Left forelimb (tissue), 1 donor: ENCODE data around the gene CTDP1.
"Not testable (repeated sequence)": the region's sequence is repeated elsewhere in the genome, so short reads cannot be mapped to it uniquely, and the experiment has no call there.

ENCODE experiments used
- DNase-seq: peaks from one replicate; pipeline ENCODE4 v3.0.0-alpha.2; 2018; ENCODE audit warnings: low spot score

CTDP1 gene

GRCh38 chr18:79744625-79745024 lies 65.0 kb downstream of the CTDP1 start:
- DNase-seq = no peak

- DNase-seq = no peak
Observed at GRCh38 chr18:79746730-79747129, 67.1 kb downstream of the CTDP1 start.

DNA sequence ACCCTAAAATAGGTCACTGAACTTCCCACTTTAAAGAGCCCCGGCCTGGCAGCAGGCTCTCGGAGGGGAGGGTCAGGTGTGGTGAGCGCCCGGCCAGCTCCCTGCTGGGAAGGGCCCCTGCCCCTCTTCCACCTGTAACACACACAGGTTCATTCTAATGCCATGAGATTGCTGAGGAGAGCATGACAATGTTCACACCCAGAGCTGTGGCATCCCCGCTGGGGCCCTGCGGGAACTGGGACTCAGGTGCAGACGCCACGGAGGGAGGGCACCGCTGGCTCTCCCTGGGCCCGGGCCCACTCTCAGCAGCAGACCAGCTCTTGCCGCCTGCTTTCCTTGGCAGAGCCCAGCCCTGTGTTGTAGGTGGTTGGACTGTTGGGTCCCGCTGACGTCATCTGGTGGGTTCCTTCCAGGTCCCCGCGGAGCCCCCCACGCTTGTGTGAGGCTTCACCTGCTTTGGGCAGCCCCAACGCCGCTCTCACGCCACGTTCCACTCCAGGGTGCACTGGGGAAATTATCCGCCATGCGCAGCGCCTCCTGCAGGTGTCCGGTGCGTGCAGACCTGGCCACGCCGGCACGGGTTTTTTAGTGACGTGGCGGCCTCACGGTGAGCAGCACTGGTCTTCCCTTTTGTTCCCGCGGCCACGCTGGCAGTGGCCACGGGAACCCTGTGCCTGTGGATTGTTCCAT lies 67.7 kb downstream of the CTDP1 start:
- no peak for DNase-seq

DNA sequence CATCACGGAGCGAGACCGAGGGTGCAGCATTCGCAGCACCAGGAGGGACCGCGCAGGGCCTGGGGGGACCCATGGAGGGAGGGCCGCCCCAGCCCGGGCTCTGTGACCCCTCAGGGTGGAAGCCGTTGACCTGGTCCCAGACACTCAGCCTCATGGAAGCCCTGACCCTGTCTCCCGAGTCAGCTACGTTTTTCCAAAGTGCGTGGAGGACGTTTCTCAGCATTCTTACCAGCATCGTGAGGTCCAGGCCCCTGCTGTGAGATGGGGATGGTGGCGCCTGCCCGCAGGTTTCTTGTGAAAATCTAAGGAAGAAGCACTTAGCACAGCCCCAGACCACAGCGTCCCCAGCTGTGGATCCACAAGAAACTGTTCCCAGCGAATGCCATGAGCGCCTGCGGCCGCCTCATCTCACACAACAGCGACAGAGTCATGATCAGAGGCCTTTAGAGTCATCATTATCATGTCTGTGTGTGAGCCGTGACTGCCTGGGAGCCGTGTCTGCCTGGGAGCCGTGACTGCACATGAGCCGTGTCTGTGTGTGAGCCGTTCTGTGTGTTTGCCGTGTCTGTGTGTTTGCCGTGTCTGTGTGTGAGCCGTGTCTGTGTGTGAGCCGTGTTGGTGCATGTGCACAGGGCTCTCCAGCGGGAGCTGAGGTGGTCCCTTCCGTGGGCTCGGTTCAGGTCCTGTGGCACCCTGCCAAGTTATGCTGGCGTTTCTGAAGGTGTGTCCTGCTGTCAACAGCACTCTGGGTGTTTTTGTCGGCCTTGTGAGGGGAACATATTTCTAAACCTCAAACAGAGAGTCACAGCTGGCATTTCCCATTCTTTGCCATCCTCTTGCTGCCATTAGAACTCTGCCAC lies 68.9 kb downstream of the CTDP1 start:
- DNase-seq = peak; percentile 41

DNA sequence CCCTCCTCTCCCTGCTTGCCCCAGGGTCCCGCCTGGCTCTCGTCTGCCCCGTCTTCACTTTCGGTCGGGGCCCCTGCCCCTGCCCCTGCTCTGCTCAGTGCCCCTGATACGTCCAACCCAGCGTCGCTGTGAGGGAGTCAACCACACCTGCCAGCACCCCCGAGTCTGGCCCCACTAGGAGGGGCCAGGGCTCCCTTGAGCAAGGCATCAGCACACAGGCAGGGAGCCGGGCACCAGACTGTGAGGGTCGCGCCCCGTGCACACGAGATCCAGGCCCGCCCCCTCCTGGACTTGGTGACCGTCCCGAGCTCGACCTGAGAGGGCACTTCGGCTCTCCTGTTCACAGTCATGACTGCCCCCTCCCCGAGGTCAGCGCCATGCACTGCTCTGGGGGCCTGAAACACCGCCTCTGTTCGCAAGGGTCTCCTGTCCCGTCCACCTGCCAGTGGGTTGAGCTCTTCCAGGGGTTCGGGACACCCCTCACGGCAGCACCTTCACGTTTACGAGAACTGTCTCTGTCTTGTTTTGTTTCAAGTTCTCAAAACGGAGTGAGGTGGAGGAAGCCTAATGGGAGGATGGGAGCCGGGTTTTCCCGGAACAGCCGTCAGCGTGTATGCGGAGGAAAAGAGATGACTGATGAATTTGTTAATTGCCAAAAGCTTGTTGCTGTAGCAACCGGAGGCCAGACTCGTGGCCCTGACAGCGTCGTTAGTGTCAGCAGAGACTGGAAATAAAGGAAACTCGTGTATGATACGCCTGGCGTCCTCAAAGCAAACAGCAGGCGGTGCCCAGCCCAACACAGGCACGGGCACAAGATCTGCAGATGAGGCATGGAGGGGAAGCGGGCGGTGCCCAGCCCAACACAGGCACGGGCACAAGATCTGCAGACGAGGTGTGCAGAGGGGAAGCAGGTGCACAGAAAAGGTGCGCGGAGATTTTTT lies 69.9 kb downstream of the CTDP1 start:
- DNase-seq = peak; percentile 60

GRCh38 chr18:79750980-79751571 lies 71.5 kb downstream of the CTDP1 start:
- DNase-seq = peak; percentile 48

DNA sequence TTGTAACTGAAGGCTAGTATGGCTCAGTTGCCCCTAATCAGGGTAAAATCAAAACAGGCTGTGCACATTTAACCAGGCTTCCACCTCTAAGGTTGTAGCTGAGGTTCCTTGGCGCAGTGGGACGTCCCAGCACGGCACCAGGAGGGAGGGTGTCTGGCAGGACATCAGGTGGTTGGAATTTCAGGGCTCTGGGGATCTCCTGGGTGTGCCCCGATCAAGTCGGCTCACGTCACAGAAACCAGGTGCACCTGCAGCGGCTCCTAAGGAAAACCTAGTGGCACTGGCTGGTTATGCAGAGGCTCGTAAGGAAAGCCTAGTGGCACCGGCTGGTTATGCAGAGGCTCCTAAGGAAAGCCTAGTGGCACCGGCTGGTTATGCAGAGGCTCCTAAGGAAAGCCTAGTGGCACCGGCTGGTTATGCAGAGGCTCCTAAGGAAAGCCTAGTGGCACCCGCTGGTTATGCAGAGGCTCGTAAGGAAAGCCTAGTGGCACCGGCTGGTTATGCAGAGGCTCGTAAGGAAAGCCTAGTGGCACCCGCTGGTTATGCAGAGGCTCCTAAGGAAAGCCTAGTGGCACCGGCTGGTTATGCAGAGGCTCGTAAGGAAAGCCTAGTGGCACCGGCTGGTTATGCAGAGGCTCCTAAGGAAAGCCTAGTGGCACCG lies 72.4 kb downstream of the CTDP1 start:
- not testable (repeated sequence) for DNase-seq

GRCh38 chr18:79752946-79753345 lies 73.3 kb downstream of the CTDP1 start:
- DNase-seq = not testable (repeated sequence)

- no peak for DNase-seq
Observed at GRCh38 chr18:79753391-79753851, 73.8 kb downstream of the CTDP1 start.

- no peak for DNase-seq
Observed at GRCh38 chr18:79754022-79754761, 74.6 kb downstream of the CTDP1 start.

- no peak for DNase-seq
Observed at GRCh38 chr18:79754831-79755351, 75.3 kb downstream of the CTDP1 start.

DNA sequence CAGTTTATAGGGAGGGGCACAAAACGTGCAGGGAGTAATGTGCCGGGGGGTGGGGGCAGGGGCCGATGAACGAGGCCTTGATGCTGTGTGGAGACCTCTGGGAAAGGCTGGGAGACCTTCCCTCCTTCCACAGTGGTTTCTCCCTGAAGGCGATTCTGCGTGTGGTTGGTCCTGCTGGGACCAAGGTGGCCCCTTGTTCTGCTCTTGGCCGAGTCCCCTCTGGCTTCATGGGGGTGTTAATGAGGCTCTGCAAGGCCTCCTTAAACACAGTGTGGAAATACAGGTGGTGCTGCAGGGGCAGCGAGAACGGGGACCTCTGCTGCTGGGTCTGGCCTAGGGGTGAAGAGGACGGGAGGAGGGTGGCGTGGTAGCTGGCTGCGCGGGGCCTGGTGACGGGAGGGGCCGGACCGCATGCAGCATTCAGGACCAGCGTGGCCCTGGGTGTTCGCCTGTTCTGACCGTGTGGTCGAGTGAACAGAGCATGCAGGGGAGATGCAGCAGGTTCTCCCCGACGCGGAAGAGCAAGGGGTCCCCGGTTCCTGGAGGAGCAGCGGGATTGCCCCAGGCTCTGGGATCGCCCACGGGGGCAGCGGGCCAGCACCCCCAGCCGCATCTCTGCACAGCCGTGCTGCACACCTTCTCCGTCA lies 76.0 kb downstream of the CTDP1 start:
- no peak for DNase-seq

DNA sequence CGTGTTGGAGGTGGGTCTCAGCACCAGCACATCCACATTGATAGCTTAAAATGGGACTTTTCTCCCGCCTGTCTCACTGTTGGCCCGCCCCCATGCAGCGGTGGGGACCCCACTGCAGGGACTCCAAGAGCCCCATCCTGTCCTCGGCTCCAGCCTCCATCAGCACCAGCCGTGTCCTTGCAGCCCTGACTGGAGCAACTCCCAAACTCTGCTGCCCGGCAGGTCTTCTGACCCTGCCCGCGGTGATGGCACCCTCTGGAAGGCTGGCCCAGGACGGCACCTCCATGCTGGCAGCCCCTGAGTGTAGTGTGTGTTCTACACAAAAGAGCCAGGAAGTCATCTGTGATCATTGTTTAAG lies 76.5 kb downstream of the CTDP1 start:
- DNase-seq = no peak

GRCh38 chr18:79756826-79757225 lies 77.2 kb downstream of the CTDP1 start:
- DNase-seq = no peak

DNA sequence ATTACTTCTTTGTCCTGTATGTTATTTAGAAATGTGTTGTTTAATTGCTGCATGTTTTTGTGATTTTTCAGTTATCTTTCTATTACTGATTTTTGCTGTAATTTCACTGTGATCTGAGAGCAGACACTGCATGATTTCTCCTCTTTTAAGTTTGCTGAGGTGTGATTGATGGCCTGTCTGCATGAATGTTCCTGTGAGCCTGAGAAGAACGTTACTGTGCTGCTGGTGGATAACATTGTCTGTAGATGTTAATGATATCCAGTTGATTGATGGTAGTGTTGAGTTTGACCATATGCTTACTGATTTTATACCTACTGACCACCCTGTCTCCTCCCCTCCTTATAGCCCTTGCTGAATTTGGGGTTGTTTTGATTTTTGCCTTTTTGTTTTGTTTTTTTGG lies 80.7 kb downstream of the CTDP1 start:
- no peak for DNase-seq

GRCh38 chr18:79760881-79761280 lies 81.3 kb downstream of the CTDP1 start:
- no peak for DNase-seq

DNA sequence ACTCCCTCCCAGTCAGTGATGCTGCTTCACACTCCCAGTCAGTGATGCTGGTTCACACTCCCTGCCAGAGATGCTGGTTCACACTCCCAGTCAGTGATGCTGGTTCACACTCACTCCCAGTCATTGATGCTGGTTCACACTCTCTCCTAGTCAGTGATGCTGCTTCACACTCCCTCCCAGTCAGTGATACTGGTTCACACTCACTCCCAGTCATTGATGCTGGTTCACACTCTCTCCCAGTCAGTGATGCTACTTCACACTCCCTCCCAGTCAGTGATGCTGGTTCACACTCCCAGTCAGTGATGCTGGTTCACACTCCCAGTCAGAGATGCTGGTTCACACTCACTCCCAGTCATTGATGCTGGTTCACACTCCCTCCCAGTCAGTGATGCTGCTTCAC lies 83.8 kb downstream of the CTDP1 start:
- no peak for DNase-seq

DNA sequence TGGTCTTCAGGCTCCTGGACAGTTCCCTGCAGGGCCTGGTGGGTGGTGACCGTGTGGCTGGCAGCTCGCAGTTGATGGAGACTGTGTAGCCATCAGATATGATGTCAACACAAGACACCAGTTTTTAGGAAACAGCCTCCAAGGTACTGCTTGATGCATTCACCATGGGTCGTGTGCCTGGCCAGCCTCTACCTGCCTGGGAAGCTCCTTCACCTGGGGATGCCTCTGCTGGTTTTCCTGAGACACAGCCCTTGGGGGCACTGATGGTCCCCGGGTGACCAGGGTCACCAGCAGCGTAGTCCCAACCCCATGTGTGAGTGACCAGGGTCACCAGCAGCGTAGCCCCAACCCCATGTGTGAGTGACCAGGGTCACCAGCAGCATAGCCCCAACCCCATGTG lies 84.5 kb downstream of the CTDP1 start:
- DNase-seq = no peak

GRCh38 chr18:79765491-79766245 lies 86.1 kb downstream of the CTDP1 start:
- no peak for DNase-seq
